H54 (cell line): ENCODE measurements around the gene BEST4.
"Not testable (repeated sequence)": the region's sequence is repeated elsewhere in the genome, so short reads cannot be mapped to it uniquely, and the experiment has no call there.

Experiments used
- DNase-seq: peaks from one replicate; pipeline ENCODE4 v3.0.0; 2011; ENCODE audit warnings: low spot score, mixed read lengths; ENCODE audit not compliant: insufficient read length
- FAIRE-seq: peaks from 3 replicates; lab custom pipeline; 2011; peaks lifted over from hg19 to GRCh38; lab: Jason Lieb, UNC
- POLR2A ChIP-seq: IDR thresholded peaks from 2 replicates; pipeline ENCODE4 v1.6.1; 2011; ENCODE audit warnings: low read depth, mild to moderate bottlenecking, low read length

The BEST4 gene

DNA sequence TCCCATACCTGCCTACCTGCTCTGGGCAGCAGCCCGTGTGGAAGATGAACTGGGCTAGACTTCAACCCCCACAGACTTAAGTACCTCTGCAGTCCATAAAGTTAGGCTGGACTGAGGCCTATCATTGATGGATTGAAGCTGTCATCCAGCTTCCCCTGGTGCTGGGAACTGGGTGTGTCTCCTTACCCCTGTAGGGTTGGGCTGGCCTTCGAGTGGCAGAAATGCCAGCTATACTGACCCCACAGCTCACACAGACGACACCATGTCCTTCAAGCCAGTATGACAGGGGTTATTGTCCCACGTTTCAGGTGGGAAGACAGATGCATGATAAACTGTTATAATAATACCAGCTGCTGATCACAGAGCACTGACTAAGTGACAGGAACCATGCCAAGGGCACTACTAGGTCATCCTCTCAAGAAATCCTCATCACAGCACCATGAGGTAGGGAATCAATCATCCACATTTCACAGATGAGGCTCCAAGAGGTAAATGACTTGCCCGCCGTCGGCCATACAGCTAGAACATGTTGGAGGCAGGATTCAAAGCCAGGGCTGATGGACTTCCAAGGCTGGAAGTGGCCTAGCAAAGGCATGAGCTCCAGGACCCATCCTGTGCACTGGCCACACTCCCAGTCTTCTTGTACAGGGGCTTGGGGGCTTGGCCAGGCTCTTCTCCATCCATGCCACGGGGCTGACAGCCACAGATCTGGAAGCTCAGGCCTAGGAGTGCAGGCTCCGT, at the start of gene BEST4:
Gene BEST4 (minus strand): TSS at position 51 of the 741 bp plus-strand sequence. CDS start 465 bp downstream, outside the sequence.
- no peak for FAIRE-seq
- no peak for TF ChIP-seq POLR2A
- DNase-seq = no peak

- DNase-seq (peak; percentile 60), FAIRE-seq (no peak)
- no peak for TF ChIP-seq POLR2A
Measured at GRCh38 chr1:44835738-44836675, 48.0 kb upstream of the BEST4 start.

DNA sequence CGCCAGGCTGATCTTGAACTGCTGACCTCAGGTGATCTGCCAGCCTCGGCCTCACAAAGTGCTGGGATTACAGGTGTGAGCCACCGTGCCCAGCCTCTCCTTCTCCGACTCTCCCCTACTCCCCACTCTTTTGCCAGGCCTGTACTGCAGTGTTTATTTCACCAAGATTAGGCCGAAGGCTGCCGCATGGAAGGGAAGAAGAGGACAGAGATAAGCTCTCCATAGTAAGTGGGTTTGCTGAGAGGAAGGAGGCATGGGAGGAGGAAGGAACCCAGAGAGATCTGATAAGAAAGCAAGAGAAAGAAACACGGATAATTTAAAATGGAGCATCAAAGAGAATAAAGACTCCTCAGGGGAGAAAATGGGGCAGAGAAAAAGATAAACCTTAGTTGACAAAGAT, 46.4 kb upstream of the BEST4 start:
- FAIRE-seq (no peak), DNase-seq (no peak)
- TF ChIP-seq POLR2A = no peak

DNA sequence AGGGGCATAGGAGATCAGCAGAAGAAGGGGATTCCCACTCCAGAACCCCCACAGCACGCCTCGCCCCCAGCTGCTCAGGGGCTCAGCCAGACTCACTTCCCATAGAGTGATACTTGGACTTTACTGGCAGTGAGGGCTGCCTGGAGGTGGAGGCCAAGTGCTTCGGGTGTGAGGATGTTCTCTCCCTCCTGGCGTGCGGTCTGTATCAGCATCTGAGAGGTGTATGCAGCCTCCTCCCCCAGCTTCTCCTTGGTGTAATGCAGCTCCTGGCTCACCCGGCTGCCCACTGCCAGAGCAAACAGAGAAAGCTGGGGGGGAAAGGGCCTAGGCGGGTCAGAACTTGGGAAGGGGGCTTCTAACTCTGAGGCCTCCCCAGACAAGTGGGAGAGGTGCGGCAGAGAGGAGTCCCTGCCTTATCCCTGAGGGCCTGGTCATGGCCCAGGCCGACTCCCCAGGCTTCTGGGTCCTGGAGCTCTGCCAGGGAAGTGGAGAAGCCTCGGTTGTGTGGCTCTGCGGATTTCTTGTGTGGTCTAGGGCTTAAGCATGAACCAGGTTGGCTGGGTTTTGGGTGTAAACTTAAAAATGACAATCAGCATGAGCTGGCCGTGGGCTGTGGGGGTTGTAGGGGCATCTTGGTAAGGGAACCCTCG, 44.2 kb upstream of the BEST4 start:
- no peak for FAIRE-seq
- DNase-seq = no peak
- TF ChIP-seq POLR2A = no peak

- FAIRE-seq = no peak
- no peak for TF ChIP-seq POLR2A
- DNase-seq = no peak
Measured at GRCh38 chr1:44831516-44831915, 43.5 kb upstream of the BEST4 start.

- DNase-seq (no peak), FAIRE-seq (no peak)
- TF ChIP-seq POLR2A = no peak
Measured at GRCh38 chr1:44830900-44831304, 42.9 kb upstream of the BEST4 start.

DNA sequence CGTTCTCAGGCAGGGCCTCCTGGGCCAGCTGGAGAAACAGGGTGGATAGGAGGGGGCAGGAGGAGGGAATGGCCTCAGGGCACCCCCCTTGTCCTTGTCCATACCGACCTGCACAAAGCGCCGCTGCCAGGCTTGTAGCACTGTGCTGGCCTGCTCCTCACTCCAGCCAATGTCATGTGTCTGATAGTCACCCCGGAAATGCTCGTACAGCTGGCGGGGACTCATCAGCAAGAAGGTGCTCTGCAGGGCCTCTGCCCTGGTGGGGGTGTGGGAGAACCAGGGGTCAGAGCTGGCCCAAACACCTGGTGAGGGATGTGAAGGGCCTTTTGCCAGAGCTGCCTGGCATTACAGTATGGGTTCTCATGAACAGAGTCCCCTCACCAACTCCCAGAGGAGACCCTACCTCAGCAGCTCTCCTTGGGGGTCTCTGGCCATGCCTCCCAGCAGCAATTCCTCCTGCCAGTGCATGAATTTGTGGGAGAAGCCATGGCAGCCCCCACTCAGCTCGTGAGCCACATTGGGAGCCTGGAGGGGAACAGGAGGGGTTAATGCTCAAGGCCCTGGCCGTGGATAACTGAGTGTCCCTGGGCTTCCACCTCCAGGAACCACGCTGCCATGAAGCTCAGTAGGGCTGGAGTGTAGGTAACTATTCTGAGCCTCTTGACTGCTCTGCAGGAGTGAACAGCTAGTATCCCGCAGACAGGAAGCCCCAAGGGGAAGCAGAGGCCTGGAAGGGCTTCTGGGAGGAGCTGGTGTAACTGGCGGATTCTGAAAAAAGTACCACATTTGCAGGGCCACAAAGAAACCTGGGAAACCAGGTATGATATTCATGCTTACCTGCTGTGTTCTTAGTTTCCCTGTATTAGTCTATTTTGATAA, 41.8 kb upstream of the BEST4 start:
- DNase-seq (no peak), FAIRE-seq (no peak)
- no peak for TF ChIP-seq POLR2A

GRCh38 chr1:44828841-44829440, 41.0 kb upstream of the BEST4 start:
- no peak for TF ChIP-seq POLR2A
- DNase-seq (no peak), FAIRE-seq (no peak)

DNA sequence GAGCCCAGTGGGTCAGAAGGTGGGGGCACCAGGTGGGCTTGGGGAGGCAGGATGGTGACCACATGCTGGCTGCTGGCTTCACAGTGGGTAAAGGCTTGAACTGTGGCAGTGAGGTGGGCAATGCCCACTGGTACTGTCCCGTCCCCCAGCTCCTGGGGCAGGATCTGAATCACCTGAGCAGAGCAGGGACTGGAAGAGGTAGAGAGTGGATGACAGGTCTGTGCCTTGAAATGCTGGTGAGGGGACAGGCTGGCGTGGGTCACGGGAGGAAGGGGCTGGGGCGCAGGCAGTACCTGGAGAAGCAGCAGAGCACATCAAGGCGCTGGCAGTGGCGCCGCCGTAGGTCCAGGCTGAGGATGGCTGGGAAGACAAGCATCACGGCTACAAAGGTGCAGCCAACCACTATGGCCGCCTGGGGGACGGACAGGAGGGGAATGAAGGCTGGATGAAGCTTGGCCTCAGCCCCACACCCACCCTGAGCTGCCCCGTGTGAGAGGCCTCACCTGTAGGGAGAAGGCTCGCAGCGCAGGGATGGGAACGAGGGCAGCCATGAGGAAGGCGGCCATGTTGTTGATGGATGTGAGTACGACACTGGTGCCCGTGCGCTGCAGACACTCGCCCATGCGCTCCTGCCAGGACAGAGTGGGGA, 40.2 kb upstream of the BEST4 start:
- no peak for DNase-seq
- no peak for TF ChIP-seq POLR2A
- FAIRE-seq = no peak

GRCh38 chr1:44827197-44828002, 39.4 kb upstream of the BEST4 start:
- DNase-seq = no peak

GRCh38 chr1:44826375-44827196, 38.6 kb upstream of the BEST4 start:
- FAIRE-seq = no peak
- no peak for DNase-seq

More at GRCh38 chr1:44827197-44828002, 39.4 kb upstream of the BEST4 start:
- FAIRE-seq = no peak
- TF ChIP-seq POLR2A = no peak

GRCh38 chr1:44824392-44824791, 36.4 kb upstream of the BEST4 start:
- FAIRE-seq = not testable (repeated sequence)

More at GRCh38 chr1:44826375-44827196, 38.6 kb upstream of the BEST4 start:
- no peak for TF ChIP-seq POLR2A

More at GRCh38 chr1:44824392-44824791, 36.4 kb upstream of the BEST4 start:
- DNase-seq = not testable (repeated sequence)
